NCI-H1092 treated with DMSO at 0.1 percent for 48 hours (cell line): ENCODE measurements around the gene STXBP1.
"Not testable (repeated sequence)": the region's sequence is repeated elsewhere in the genome, so short reads cannot be mapped to it uniquely, and the experiment has no call there.

Source experiments
- DNase-seq: peaks from one replicate; lab custom pipeline; 2025; lab: John Stamatoyannopoulos, UW

The STXBP1 gene

GRCh38 chr9:127578627-127578951, 33.5 kb upstream of the STXBP1 start:
- DNase-seq: no peak

GRCh38 chr9:127578952-127579853, 32.9 kb upstream of the STXBP1 start:
- DNase-seq: peak; percentile 92

GRCh38 chr9:127580366-127580765, 31.7 kb upstream of the STXBP1 start:
- DNase-seq: no peak

GRCh38 chr9:127580879-127581475, 31.1 kb upstream of the STXBP1 start:
- peak; percentile 60 for DNase-seq

- not testable (repeated sequence) for DNase-seq
Measured at GRCh38 chr9:127584474-127584805, 27.6 kb upstream of the STXBP1 start.

GRCh38 chr9:127585161-127585819, 26.8 kb upstream of the STXBP1 start:
- no peak for DNase-seq

GRCh38 chr9:127586096-127586495, 26.0 kb upstream of the STXBP1 start:
- no peak for DNase-seq

GRCh38 chr9:127586537-127586936, 25.5 kb upstream of the STXBP1 start:
- DNase-seq: peak; percentile 74

- no peak for DNase-seq
Measured at GRCh38 chr9:127587966-127588365, 24.1 kb upstream of the STXBP1 start.

GRCh38 chr9:127588740-127589506, 23.2 kb upstream of the STXBP1 start:
- DNase-seq: no peak

- peak; percentile 64 for DNase-seq
Measured at GRCh38 chr9:127589955-127590370, 22.1 kb upstream of the STXBP1 start.

GRCh38 chr9:127595611-127596010, 16.5 kb upstream of the STXBP1 start:
- no peak for DNase-seq

- no peak for DNase-seq
Measured at GRCh38 chr9:127598839-127599549, 13.1 kb upstream of the STXBP1 start.

- DNase-seq: no peak
Measured at GRCh38 chr9:127599550-127599891, 12.6 kb upstream of the STXBP1 start.

- DNase-seq: no peak
Measured at GRCh38 chr9:127603226-127603625, 8.9 kb upstream of the STXBP1 start.

- no peak for DNase-seq
Measured at GRCh38 chr9:127606043-127606442, 6.0 kb upstream of the STXBP1 start.

GRCh38 chr9:127608104-127608966, 3.7 kb upstream of the STXBP1 start:
- peak; percentile 93 for DNase-seq

GRCh38 chr9:127611603-127611898, 526 bp upstream of the STXBP1 start:
- DNase-seq: no peak

- DNase-seq: peak; percentile 53
Measured at GRCh38 chr9:127612939-127613582, 984 bp downstream of the STXBP1 start.

GRCh38 chr9:127613583-127613954, 1.5 kb downstream of the STXBP1 start:
- DNase-seq: peak; percentile 39

GRCh38 chr9:127614961-127615360, 2.9 kb downstream of the STXBP1 start:
- DNase-seq: no peak
